Measurements from ENCODE around the gene IGFBP5.
A peak's percentile ranks its signal among the peaks of the same experiment; 100 is the strongest.

Gene IGFBP5

GRCh38 chr2:216695401-216695821 lies at the start of gene IGFBP5:
TSS of gene IGFBP5 (minus strand) at chr2:216695549. CDS start at chr2:216694775, 774 bp downstream.
- peak; percentile 73 for DNase-seq (ENCODE audit: low read depth)

GRCh38 chr2:216743781-216744180 lies 48.4 kb upstream of the IGFBP5 start:
- DNase-seq (ENCODE audit: low read depth): peak; percentile 71

- no peak for DNase-seq (ENCODE audit: low read depth)
Measured at GRCh38 chr2:216742411-216742810, 47.1 kb upstream of the IGFBP5 start.

GRCh38 chr2:216741223-216741593 lies 45.9 kb upstream of the IGFBP5 start:
- DNase-seq (ENCODE audit: low read depth): no peak

GRCh38 chr2:216740557-216741222 lies 45.3 kb upstream of the IGFBP5 start:
- DNase-seq (ENCODE audit: low read depth): no peak

GRCh38 chr2:216739035-216739434 lies 43.7 kb upstream of the IGFBP5 start:
- DNase-seq (ENCODE audit: low read depth): no peak

GRCh38 chr2:216737676-216738075 lies 42.3 kb upstream of the IGFBP5 start:
- no peak for DNase-seq (ENCODE audit: low read depth)

GRCh38 chr2:216736326-216736725 lies 41.0 kb upstream of the IGFBP5 start:
- no peak for DNase-seq (ENCODE audit: low read depth)

GRCh38 chr2:216735668-216736067 lies 40.3 kb upstream of the IGFBP5 start:
- no peak for DNase-seq (ENCODE audit: low read depth)

GRCh38 chr2:216735086-216735485 lies 39.7 kb upstream of the IGFBP5 start:
- no peak for DNase-seq (ENCODE audit: low read depth)

GRCh38 chr2:216733046-216733445 lies 37.7 kb upstream of the IGFBP5 start:
- DNase-seq (ENCODE audit: low read depth): no peak

- DNase-seq (ENCODE audit: low read depth): no peak
Measured at GRCh38 chr2:216732334-216732733, 37.0 kb upstream of the IGFBP5 start.

- DNase-seq (ENCODE audit: low read depth): no peak
Measured at GRCh38 chr2:216731465-216731864, 36.1 kb upstream of the IGFBP5 start.

- no peak for DNase-seq (ENCODE audit: low read depth)
Measured at GRCh38 chr2:216730871-216731270, 35.5 kb upstream of the IGFBP5 start.

- DNase-seq (ENCODE audit: low read depth): no peak
Measured at GRCh38 chr2:216727346-216728122, 32.2 kb upstream of the IGFBP5 start.

- DNase-seq (ENCODE audit: low read depth): no peak
Measured at GRCh38 chr2:216724190-216724589, 28.8 kb upstream of the IGFBP5 start.

GRCh38 chr2:216721141-216721540 lies 25.8 kb upstream of the IGFBP5 start:
- DNase-seq (ENCODE audit: low read depth): no peak

- no peak for DNase-seq (ENCODE audit: low read depth)
Measured at GRCh38 chr2:216720722-216721121, 25.4 kb upstream of the IGFBP5 start.

- DNase-seq (ENCODE audit: low read depth): no peak
Measured at GRCh38 chr2:216717907-216718615, 22.7 kb upstream of the IGFBP5 start.

GRCh38 chr2:216717491-216717901 lies 22.1 kb upstream of the IGFBP5 start:
- DNase-seq (ENCODE audit: low read depth): no peak

- DNase-seq (ENCODE audit: low read depth): no peak
Measured at GRCh38 chr2:216716109-216716508, 20.8 kb upstream of the IGFBP5 start.

- DNase-seq (ENCODE audit: low read depth): no peak
Measured at GRCh38 chr2:216715402-216715974, 20.1 kb upstream of the IGFBP5 start.

GRCh38 chr2:216714376-216714775 lies 19.0 kb upstream of the IGFBP5 start:
- DNase-seq (ENCODE audit: low read depth): no peak

Data from stromal cell of bone marrow (primary cell).